GM19328 (cell line): ENCODE data around the gene MYADML2.

ENCODE experiments used
- ATAC-seq: cut with Tn5 transposase; IDR thresholded peaks from one replicate; pipeline ENCODE4 v1.9.1; 2021; ENCODE audit warnings: mild to moderate bottlenecking, moderate library complexity; ENCODE audit not compliant: unreplicated experiment

Gene MYADML2

DNA sequence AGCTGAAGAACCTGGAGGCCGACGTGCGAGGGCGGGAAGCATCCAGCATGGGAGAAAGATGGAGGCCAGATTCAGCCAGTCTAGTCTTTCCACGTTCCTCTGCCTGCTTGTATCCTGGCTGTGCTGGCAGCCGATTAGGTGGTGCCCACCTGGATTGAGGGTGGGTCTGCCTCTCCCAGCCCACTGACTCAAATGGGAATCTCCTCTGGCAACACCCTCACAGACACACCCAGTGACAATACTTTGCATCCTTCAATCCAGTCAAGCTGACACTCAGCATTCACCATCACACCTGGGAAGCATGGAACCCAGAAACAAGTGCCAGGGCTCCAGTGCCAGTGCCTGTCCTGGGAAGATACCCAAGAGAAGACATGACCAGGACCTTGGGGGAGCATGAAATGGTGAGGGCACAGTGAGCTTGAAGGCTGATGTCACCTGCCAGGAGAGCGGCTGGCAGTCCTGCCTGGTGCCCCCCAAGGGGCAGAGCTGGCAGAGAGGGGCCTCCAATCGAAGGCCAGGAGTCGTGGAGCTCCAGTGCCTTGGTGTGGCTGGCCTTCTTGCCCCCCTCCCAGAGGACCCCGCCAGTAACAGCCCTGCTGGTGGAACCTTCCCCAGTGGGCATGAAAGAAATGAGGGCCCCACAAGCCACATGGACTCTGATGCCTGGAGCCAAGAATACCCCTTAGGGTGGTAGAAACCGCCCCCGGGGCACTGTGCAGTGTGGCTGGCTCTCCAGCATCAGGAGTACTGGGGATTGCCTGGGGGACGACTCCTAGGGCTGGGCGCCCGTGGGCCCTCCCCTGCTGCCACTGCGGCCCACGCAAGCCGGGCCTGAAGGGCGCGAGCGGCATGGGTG, 45.6 kb downstream of the MYADML2 start:
- ATAC-seq = no peak

DNA sequence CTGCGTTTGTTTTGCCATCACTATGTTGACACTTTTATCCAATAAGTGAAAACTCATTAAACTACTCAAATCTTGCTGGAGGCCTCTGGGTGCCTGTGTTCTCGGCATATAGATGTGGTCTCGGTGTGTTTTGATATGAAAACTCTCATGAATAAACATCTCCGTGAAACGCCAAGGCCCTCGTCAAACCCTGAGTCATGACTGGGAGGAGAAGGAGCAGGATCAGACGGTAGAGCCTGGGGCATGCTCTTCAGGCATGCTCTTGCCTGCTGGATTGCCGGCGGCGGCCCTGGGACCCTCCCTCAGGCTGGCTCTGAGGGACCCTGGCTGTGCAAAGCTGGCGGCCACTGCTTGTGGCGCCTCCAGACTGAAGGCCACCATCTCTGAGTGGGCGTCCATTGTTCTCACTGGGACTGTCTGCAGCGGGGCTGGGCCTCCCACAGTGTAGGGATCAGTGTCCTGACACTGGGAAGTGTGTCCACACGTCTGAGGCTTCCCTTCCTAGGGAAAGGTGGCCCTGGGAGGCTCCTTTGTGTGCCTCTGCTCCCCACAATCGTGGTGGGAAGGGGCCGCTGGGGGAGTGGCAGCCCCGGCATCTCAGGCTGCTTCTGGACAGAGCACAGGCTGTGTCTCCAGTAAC, 46.7 kb downstream of the MYADML2 start:
- ATAC-seq = no peak

DNA sequence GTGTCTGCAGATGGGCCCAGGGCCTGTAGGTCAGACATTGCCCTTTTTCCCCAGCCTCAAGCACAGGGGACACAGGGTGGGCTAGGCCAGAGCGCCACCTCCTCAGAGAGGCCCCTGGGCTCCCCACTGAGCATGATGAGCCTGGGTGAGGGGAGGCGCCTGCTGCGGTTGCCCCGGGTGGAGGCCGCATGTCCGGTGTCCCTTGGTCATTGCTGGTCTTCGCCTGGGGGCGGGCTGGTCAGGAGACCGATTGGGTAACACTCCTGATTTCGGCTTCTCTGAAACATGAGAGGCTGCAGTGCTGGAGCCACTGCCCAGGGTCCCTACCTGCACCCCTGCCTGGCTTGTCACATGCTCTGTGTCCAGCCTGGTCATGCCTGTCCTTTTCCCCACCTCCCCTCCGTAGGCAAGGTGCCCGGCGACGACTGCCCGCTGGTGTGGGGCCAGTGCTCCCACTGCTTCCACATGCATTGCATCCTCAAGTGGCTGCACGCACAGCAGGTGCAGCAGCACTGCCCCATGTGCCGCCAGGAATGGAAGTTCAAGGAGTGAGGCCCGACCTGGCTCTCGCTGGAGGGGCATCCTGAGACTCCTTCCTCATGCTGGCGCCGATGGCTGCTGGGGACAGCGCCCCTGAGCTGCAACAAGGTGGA, 47.4 kb downstream of the MYADML2 start:
- no peak for ATAC-seq

DNA sequence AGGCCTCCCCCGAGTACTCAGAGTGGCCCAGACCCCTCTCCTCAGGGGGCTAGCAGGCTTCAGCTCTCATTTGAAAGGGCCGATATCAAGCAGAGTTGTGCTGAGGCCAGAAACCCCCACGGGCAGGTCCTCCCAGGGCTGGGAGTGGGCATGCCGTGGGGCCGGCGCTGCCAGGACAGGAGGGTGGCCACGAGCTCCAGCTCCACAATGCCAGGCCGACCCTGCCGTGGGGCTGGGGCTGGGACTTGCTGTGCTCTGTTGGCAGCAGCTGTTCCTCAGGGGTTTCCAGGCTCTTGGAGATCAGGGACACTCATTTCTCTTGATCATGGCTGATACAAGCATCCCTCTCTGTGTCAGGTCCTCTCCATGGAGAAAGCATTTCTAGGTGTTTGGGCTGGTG, 48.1 kb downstream of the MYADML2 start:
- ATAC-seq = no peak

DNA sequence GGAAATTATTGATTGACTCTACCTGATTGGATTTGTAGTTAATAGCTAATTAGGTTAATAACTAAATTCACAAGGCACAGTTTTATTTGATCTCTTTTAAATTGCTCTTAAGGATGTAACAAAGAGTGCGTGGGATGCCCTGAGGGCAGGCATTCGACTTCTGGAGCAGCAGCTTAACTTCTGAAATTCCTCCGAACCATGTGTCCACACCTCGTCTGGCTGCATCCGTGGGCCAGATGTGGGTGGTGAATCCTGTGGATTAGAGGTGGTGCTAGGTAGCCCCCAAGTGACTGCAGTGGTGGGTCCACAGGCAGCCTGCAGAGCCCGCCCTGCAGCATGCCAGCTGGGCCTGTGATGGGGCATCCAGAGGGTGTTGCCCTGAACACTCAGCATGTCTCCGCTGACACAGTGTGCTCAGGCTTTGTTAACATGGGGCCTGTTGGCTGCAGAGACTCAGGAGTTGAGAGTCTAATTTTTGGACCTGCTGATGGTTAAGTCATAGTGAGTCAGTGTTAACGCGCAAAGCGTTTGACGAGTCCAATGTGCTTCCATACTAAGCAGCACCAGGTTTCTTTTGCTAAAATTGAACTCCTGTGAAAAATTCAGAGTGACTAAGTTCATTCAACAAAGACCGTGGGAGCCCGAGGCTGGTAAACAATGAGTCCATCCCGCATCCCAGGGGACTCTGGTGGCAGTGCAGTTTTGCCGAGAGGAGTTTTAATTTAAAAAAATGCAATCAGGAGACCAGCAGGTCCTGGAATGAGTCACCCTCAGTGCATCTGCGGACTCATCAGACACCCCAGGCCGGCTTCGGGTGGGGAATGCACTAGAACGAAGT, 48.8 kb downstream of the MYADML2 start:
- no peak for ATAC-seq

DNA sequence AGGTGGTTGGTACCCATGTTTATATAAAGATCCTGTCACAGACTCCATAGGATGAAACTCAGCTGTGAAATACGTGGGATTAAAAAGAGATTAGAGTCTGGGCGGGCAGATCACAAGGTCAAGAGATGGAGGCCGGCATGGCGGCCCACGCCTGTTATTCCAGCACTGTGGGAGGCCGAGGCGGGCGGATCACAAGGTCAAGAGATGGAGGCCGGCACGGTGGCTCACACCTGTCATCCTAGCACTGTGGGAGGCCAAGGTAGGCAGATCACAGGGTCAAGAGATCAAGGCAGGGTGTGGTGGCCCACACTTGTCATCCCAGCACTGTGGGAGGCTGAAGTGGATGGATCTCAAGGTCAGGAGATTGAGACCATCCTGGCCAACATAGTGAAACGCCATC, 51.6 kb downstream of the MYADML2 start:
- ATAC-seq = no peak

DNA sequence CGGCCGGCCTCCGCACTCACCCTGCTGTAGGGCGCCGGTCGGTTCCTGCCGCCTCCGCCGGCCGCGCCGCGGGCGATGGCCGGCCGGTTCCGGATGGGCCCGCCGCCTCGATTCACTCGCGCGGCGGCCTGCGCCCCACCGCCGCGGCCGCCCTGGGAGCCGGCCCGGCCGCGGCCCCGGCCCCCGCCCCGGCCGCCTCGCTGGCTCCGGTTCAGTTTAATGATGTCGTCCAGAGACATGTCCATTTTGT, 55.8 kb downstream of the MYADML2 start:
- peak; percentile 16 for ATAC-seq

DNA sequence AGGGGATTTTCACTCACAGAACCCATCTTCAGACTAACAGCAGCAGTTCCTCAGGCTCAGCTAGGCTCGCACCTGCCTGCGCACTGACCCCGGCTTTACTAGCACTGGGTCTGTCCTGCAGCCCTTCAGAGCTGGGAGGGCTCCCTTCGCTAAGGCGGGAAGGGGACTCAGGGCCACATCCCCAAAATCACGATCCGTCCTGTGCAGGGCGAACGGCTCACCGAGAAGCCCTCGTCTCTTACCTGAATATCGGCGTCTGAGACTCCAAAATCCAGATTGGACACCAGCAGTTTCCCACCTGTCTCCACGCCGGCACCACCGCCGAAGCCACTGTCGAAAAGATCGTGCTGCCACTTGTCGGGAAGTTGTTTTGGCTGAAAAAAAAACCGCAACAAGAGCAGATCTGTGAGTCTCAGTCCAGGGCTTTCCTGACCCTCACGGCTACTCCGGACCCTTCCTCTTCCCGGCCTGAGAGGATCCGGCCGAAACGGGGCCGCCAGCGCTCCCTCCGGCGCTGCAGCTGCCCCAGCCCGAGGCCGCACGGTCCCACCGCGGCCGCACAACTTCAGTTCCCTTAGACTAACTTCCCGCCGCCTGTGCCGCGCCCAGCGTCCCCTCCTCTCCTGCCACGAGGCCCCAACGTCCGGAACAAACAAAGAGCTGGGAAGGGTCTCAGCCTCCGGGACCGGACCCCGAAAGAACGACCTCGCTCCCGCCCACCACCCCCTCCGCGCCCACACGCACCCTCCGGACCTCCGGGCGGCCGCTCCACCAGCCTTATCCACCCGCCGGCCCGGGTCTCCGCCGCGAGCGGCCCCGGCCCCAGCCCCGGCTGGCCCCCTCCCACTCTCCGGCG, 56.4 kb downstream of the MYADML2 start:
- ATAC-seq = peak; percentile 6
